Parathyroid adenoma (tissue), 2 donors: ENCODE measurements around the gene HTR3B.

Experiments
- H2AFZ ChIP-seq: fragments of 300-600 bp; sonication (generic); one replicate; pipeline ENCODE4 v1.7.0; 2017; ENCODE audit warnings: antibody characterized with exemption, mild to moderate bottlenecking
- H3K27ac ChIP-seq: fragments of 300-600 bp; sonication (generic); one replicate; pipeline ENCODE4 v1.7.0; 2017
- H3K27me3 ChIP-seq: fragments of 300-600 bp; sonication (generic); one replicate; pipeline ENCODE4 v1.7.0; 2017; ENCODE audit warnings: low read length; ENCODE audit not compliant: control insufficient read depth, insufficient read depth
- H3K36me3 ChIP-seq: fragments of 300-600 bp; sonication (generic); one replicate; pipeline ENCODE4 v1.7.0; 2017; ENCODE audit warnings: low read length; ENCODE audit not compliant: control insufficient read depth, insufficient read depth
- H3K4me1 ChIP-seq: fragments of 300-600 bp; sonication (generic); one replicate; pipeline ENCODE4 v1.7.0; 2017; ENCODE audit warnings: control low read depth
- H3K4me2 ChIP-seq: fragments of 300-600 bp; sonication (generic); one replicate; pipeline ENCODE4 v1.7.0; 2017; ENCODE audit warnings: low read length
- H3K4me3 ChIP-seq: fragments of 300-600 bp; sonication (generic); one replicate; pipeline ENCODE4 v1.7.0; 2017; ENCODE audit warnings: low read depth, low read length
- H3K79me2 ChIP-seq: fragments of 300-600 bp; sonication (generic); one replicate; pipeline ENCODE4 v1.7.0; 2017; ENCODE audit warnings: control low read depth
- H3K9ac ChIP-seq: fragments of 300-600 bp; sonication (generic); one replicate; pipeline ENCODE4 v1.7.0; 2017; ENCODE audit warnings: mild to moderate bottlenecking
- H3K9me3 ChIP-seq: fragments of 300-600 bp; sonication (generic); one replicate; pipeline ENCODE4 v1.7.0; 2017; ENCODE audit warnings: low read length; ENCODE audit not compliant: control insufficient read depth
- CTCF ChIP-seq: fragments of 300-600 bp; sonication (generic); IDR thresholded peaks from one replicate; pipeline ENCODE4 v1.7.0; 2017; ENCODE audit warnings: antibody characterized with exemption, mild to moderate bottlenecking
- donor health status: primary hyperparathyroidism.

HTR3B gene

GRCh38 chr11:113873236-113873626 is 31.4 kb upstream of the HTR3B start:
- H3K27ac ChIP-seq, result no peak overlapping the region
- peaks cover 2% of the 10 kb centered on the region for H3K79me2 ChIP-seq
- H3K9ac ChIP-seq, result no peak overlapping the region
- no peaks in the 10 kb centered on the region for H3K9me3 ChIP-seq
- H2AFZ ChIP-seq, result no peak overlapping the region
- no peak overlapping the region for H3K4me2 ChIP-seq
- no peaks in the 10 kb centered on the region for H3K36me3 ChIP-seq
- H3K27me3 ChIP-seq, result no peaks in the 10 kb centered on the region
- no peaks in the 10 kb centered on the region for H3K4me1 ChIP-seq
- TF ChIP-seq CTCF, result no peak
- no peak overlapping the region for H3K4me3 ChIP-seq

- peak overlapping the region; percentile 69 for H3K4me2 ChIP-seq
- TF ChIP-seq CTCF, result no peak
- no peaks in the 10 kb centered on the region for H3K36me3 ChIP-seq
- no peaks in the 10 kb centered on the region for H3K9me3 ChIP-seq
- H2AFZ ChIP-seq, result no peak overlapping the region
- no peak overlapping the region for H3K27ac ChIP-seq
- peaks cover 2% of the 10 kb centered on the region for H3K79me2 ChIP-seq
- H3K4me1 ChIP-seq, result no peaks in the 10 kb centered on the region
- no peaks in the 10 kb centered on the region for H3K27me3 ChIP-seq
- H3K9ac ChIP-seq, result no peak overlapping the region
- H3K4me3 ChIP-seq, result no peak overlapping the region
These were observed 30.5 kb upstream of the HTR3B start for GRCh38 chr11:113874096-113874495.

DNA sequence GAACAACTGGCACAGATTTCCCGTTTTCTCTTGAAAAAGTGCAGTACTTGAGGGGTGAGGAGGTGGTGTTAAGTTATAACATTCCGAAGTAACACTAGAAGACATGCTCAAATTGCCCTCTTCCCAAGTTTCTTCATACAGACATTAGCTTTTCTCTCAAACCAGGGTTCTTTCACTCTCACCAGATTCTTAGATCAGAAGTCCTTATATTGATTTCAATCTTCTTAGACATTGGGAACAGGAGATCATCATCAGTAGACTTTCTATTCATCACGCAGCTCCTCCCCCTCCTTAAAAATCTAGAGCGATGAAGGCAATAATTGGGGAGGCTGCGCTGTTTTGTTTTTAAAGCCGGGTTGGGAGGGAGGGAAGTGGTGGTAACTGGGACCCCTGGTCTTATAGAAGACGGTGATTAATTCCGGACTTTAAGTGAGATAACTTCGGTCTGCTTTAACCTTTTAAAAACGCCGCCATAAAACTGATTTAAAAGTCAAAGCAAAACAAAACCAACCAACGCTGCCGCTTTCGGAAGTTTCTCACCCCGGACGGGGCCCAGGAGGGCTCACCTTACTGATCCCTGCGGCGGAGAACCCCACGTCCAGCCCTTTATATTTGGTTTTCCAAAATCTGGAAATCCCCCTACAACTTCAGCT is 29.9 kb upstream of the HTR3B start:
- Histone ChIP-seq H3K4me2 (peak overlapping the region; percentile 69), H2AFZ (peak overlapping the region; percentile 70), H3K27ac (no peak overlapping the region), H3K4me1 (no peaks in the 10 kb centered on the region), H3K79me2 (peaks cover 2% of the 10 kb centered on the region), H3K9me3 (no peaks in the 10 kb centered on the region), H3K36me3 (no peaks in the 10 kb centered on the region), H3K4me3 (peak overlapping the region; percentile 62), H3K9ac (no peak overlapping the region), H3K27me3 (no peaks in the 10 kb centered on the region)
- no peak for TF ChIP-seq CTCF

GRCh38 chr11:113875234-113876073 is 29.1 kb upstream of the HTR3B start, which contains the start of gene USP28:
USP28 (minus strand) TSS chr11:113875572; CDS start chr11:113875501, 71 bp downstream.
- Histone ChIP-seq H2AFZ (peak within 1 kb of the TSS; percentile 93), H3K79me2 (peaks cover 2% of the 10 kb centered on the region), H3K27me3 (no peaks in the 10 kb centered on the region), H3K27ac (peak within 1 kb of the TSS; percentile 97), H3K9ac (peak within 1 kb of the TSS; percentile 67), H3K4me1 (no peaks in the 10 kb centered on the region), H3K4me3 (peak within 1 kb of the TSS; percentile 64), H3K4me2 (peak within 1 kb of the TSS; percentile 84), H3K9me3 (no peaks in the 10 kb centered on the region), H3K36me3 (no peaks in the 10 kb centered on the region)
- TF ChIP-seq CTCF, result no peak
